HepG2 (cell line): ENCODE results near the gene FGFR4. TPM values are rescaled to one million over a fixed set of nuclear protein-coding genes. Genes with fewer than 3 reads are reported as not detected.

Experiments used
- DR1 ChIP-seq: sonication (generic); formaldehyde crosslinking; IDR thresholded peaks from 2 replicates; pipeline ENCODE4 v1.8.0; 2021; ENCODE audit warnings: mild to moderate bottlenecking, missing genetic modification reagents, inconsistent platforms
- FOXA3 ChIP-seq: IDR thresholded peaks from 2 replicates; pipeline ENCODE4 v1.6.1; 2016; ENCODE audit warnings: missing genetic modification reagents, missing compliant biosample characterization
- GTF2F1 ChIP-seq: fragments of 150-350 bp; IDR thresholded peaks from 2 replicates; pipeline ENCODE4 v1.6.1; 2014; ENCODE audit warnings: low read length
- HMGA1 ChIP-seq: sonication (generic); formaldehyde crosslinking; conservative IDR thresholded peaks from 2 replicates; pipeline ENCODE4 v1.4.0; 2020; ENCODE audit warnings: missing genetic modification reagents
- HOXA3 ChIP-seq: sonication (generic); formaldehyde crosslinking; IDR thresholded peaks from 2 replicates; pipeline ENCODE4 v1.5.0; 2020; ENCODE audit warnings: missing genetic modification reagents
- JUNB ChIP-seq: sonication (generic); formaldehyde crosslinking; IDR thresholded peaks from 2 replicates; pipeline ENCODE4 v1.8.0; 2022; ENCODE audit warnings: missing genetic modification reagents, mild to moderate bottlenecking, borderline replicate concordance
- MAFG ChIP-seq: sonication (generic); formaldehyde crosslinking; IDR thresholded peaks from 2 replicates; pipeline ENCODE4 v1.5.1; 2020; ENCODE audit warnings: mild to moderate bottlenecking, missing genetic modification reagents
- MAFK ChIP-seq, 2 experiments: IDR thresholded peaks in 1 of 2; conservative IDR thresholded peaks in 1 of 2; 2 replicates each; pipeline ENCODE4 v1.6.1; 2011; ENCODE audit warnings: improper control_type of control experiment in 2 of 2, low read length in 2 of 2
- PCBP2 ChIP-seq: fragments of 200-400 bp; formaldehyde crosslinking; optimal IDR thresholded peaks from 2 replicates; pipeline ENCODE3; 2018; ENCODE audit warnings: low read length, low read depth; ENCODE audit not compliant: poor library complexity, severe bottlenecking
- RBAK ChIP-seq: sonication (generic); formaldehyde crosslinking; IDR thresholded peaks from 2 replicates; pipeline ENCODE4 v1.5.1; 2020; ENCODE audit warnings: mild to moderate bottlenecking, missing genetic modification reagents
- SRSF4 ChIP-seq: fragments of 200-400 bp; formaldehyde crosslinking; IDR thresholded peaks from one replicate; pipeline ENCODE4 v1.6.1; 2018; ENCODE audit warnings: mild to moderate bottlenecking, low read depth, low read length, moderate library complexity; ENCODE audit not compliant: poor library complexity, severe bottlenecking
- TBX2 ChIP-seq: sonication (generic); formaldehyde crosslinking; IDR thresholded peaks from 2 replicates; pipeline ENCODE4 v1.5.0; 2020; ENCODE audit warnings: missing genetic modification reagents, mild to moderate bottlenecking, borderline replicate concordance
- TERF1 ChIP-seq: sonication (generic); formaldehyde crosslinking; IDR thresholded peaks from 2 replicates; pipeline ENCODE4 v1.8.0; 2022; ENCODE audit warnings: mild to moderate bottlenecking, missing genetic modification reagents, moderate library complexity
- ZNF225 ChIP-seq: sonication (generic); formaldehyde crosslinking; IDR thresholded peaks from 2 replicates; pipeline ENCODE4 v1.4.0; 2020; ENCODE audit warnings: mild to moderate bottlenecking, missing genetic modification reagents
- ZNF281 ChIP-seq: sonication (generic); formaldehyde crosslinking; IDR thresholded peaks from 2 replicates; pipeline ENCODE4 v1.4.0; 2020; ENCODE audit warnings: missing genetic modification reagents, borderline replicate concordance
- ZNF543 ChIP-seq: sonication (generic); formaldehyde crosslinking; IDR thresholded peaks from 2 replicates; pipeline ENCODE4 v1.4.0; 2020; ENCODE audit warnings: mild to moderate bottlenecking, missing genetic modification reagents
- ZNF572 ChIP-seq: sonication (generic); formaldehyde crosslinking; IDR thresholded peaks from 2 replicates; pipeline ENCODE4 v1.5.1; 2020; ENCODE audit warnings: mild to moderate bottlenecking, missing genetic modification reagents
- ZNF678 ChIP-seq: sonication (generic); formaldehyde crosslinking; IDR thresholded peaks from 2 replicates; pipeline ENCODE4 v1.4.0; 2020; ENCODE audit warnings: mild to moderate bottlenecking, missing genetic modification reagents
- ZNF790 ChIP-seq: sonication (generic); formaldehyde crosslinking; IDR thresholded peaks from 2 replicates; pipeline ENCODE4 v1.8.0; 2022; ENCODE audit warnings: missing genetic modification reagents, mild to moderate bottlenecking, borderline replicate concordance
- polyA plus RNA-seq, 8 experiments: library from polyadenylated mRNA; depleted of rRNA in 3 of 8; stranded (reverse) in 7 of 8; unstranded in 1 of 8; fragments of >200 nt; fragmentation: Illumina TruSeq in 4 of 8; extraction: Trizol in 4 of 8; gene quantifications; 2 replicates each; pipeline versions ENCODE4 v1.2.1 to v1.2.3, GENCODE V29; 2011 to 2016; ENCODE audit warnings: low read depth in 4 of 8, missing spikeins in 1 of 8, mixed read lengths in 1 of 8; ENCODE audit not compliant: insufficient read depth in 1 of 8
- total RNA-seq, 5 experiments: library from RNA; depleted of rRNA; stranded (reverse); fragments of >200 nt; fragmentation: Illumina TruSeq; extraction: Trizol; gene quantifications; 2 replicates each; pipeline ENCODE4 v1.2.3, GENCODE V29; 2016; ENCODE audit warnings: low read depth in 1 of 5
- TF ChIP-seq, protein P1 (sequence below): sonication (generic); formaldehyde crosslinking; IDR thresholded peaks from 2 replicates; pipeline ENCODE4 v1.5.0; 2020; ENCODE audit warnings: missing genetic modification reagents
- TF ChIP-seq, protein P2 (sequence below): sonication (generic); formaldehyde crosslinking; IDR thresholded peaks from 2 replicates; pipeline ENCODE4 v1.5.0; 2020; ENCODE audit warnings: missing genetic modification reagents

The FGFR4 gene
- total and polyA plus RNA-seq, 2 of the 13 experiments (the other 11 are each of a cell fraction or from before 2014, with no cell fraction given) = 129 to 219 TPM

DNA sequence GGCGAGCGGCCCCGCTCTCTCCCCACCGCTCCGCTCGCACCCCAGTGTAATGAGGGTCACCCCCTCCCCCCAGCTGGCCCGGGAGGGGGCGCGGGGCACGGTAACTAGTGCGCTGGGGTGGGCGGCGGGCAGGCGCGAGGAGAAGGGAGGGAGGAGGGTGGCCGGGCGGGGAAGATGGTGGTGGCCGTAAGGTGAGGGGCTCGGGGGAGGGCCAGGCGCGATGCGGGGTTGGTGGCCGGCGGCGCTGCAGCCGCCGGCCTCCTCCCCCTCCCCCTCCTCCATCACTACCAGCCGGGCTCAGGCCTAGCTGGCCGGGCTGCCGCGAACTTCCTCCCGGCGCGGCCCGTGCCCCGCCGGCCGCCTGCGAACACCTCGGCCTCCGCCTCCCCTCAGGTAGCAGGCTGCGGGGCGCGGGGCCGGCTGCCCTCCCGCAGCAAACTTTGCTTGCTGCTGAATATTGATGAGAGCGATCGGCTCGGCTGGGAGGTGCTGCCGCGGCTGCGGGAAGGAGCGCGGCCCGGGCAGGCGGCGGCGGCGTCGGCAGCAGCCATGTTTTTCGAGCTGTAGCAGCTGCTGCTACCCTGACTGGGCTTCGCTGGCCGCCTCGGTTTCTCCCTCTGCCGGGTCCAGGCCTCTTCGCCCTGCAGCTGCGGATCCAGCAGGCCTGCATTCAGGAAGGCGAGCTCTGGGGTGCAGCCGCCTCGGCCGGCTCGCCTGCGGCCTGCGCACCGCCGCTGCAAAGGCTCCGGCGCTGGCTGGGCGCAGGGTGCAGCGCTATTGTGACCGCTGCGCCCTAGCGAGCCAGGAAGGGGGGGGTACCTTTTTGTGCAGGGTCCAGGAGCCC lies 47.4 kb downstream of the FGFR4 start (continued):
- TF ChIP-seq, protein P1, sequence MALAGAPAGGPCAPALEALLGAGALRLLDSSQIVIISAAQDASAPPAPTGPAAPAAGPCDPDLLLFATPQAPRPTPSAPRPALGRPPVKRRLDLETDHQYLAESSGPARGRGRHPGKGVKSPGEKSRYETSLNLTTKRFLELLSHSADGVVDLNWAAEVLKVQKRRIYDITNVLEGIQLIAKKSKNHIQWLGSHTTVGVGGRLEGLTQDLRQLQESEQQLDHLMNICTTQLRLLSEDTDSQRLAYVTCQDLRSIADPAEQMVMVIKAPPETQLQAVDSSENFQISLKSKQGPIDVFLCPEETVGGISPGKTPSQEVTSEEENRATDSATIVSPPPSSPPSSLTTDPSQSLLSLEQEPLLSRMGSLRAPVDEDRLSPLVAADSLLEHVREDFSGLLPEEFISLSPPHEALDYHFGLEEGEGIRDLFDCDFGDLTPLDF (CRISPR knock-in tag) = no peak
- TF ChIP-seq DR1 (no peak), ZNF281 (CRISPR knock-in tag) (no peak), ZNF225 (CRISPR knock-in tag) (no peak), MAFK (conservative IDR thresholded peaks at IDR 0.05 in 1 of 2, IDR thresholded peaks at IDR 0.05 in 1 of 2; ENCODE audit: low read length in 2 of 2) (no peak), RBAK (CRISPR knock-in tag) (no peak), TBX2 (no peak), FOXA3 (CRISPR knock-in tag) (no peak), ZNF543 (CRISPR knock-in tag) (no peak), MAFG (CRISPR knock-in tag) (no peak), SRSF4 (no peak), ZNF572 (CRISPR knock-in tag) (no peak), ZNF678 (CRISPR knock-in tag) (no peak), PCBP2 (no peak), JUNB (no peak), ZNF790 (CRISPR knock-in tag) (no peak), HOXA3 (CRISPR knock-in tag) (peak; percentile 57; the same call in 1 of the 2 replicates), HMGA1 (CRISPR knock-in tag) (no peak), GTF2F1 (no peak), TERF1 (no peak)
- TF ChIP-seq, protein P2, sequence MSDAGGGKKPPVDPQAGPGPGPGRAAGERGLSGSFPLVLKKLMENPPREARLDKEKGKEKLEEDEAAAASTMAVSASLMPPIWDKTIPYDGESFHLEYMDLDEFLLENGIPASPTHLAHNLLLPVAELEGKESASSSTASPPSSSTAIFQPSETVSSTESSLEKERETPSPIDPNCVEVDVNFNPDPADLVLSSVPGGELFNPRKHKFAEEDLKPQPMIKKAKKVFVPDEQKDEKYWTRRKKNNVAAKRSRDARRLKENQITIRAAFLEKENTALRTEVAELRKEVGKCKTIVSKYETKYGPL = no peak
